Trophoblast cell (in vitro differentiated cells and primary cell): Measurements from ENCODE around the gene CACNB3.

Source experiments
- DNase-seq, 2 donors: peaks; one replicate each; pipeline ENCODE4 v3.0.0-alpha.2; 2016
- H2AFZ ChIP-seq: 2 replicates; pipeline ENCODE4 v1.6.1; 2013; ENCODE audit warnings: low read length, moderate library complexity, mild to moderate bottlenecking; ENCODE audit not compliant: insufficient read depth, poor library complexity
- H2AK5ac ChIP-seq: 2 replicates; pipeline ENCODE4 v1.6.1; 2013; ENCODE audit warnings: mild to moderate bottlenecking, low read length
- H2BK120ac ChIP-seq: 2 replicates; pipeline ENCODE4 v1.6.1; 2013; ENCODE audit warnings: low read length, mild to moderate bottlenecking, moderate library complexity; ENCODE audit not compliant: insufficient read depth, poor library complexity
- H2BK12ac ChIP-seq: 2 replicates; pipeline ENCODE4 v1.6.1; 2013; ENCODE audit warnings: mild to moderate bottlenecking, low read length, moderate library complexity
- H2BK5ac ChIP-seq: 2 replicates; pipeline ENCODE4 v1.6.1; 2013; ENCODE audit warnings: low read length, low read depth, moderate library complexity, mild to moderate bottlenecking; ENCODE audit not compliant: poor library complexity
- H3K14ac ChIP-seq: 2 replicates; pipeline ENCODE4 v1.6.1; 2013; ENCODE audit warnings: mild to moderate bottlenecking, low read length
- H3K18ac ChIP-seq: 2 replicates; pipeline ENCODE4 v1.6.1; 2013; ENCODE audit warnings: mild to moderate bottlenecking, low read length
- H3K23ac ChIP-seq: 2 replicates; pipeline ENCODE4 v1.6.1; 2013; ENCODE audit warnings: low read length
- H3K27ac ChIP-seq: 2 replicates; pipeline ENCODE4 v1.5.1; 2013; ENCODE audit warnings: low read depth, mild to moderate bottlenecking, inconsistent platforms, low read length, moderate library complexity
- H3K27me3 ChIP-seq: 2 replicates; pipeline ENCODE4 v1.6.1; 2013; ENCODE audit warnings: inconsistent platforms, mild to moderate bottlenecking, low read length, moderate library complexity; ENCODE audit not compliant: insufficient read depth
- H3K36me3 ChIP-seq, 2 experiments: 1 replicate in 1 of 2; 2 replicates in 1 of 2; pipeline ENCODE4 v1.6.1; 2013; ENCODE audit warnings: low read length in 2 of 2, mild to moderate bottlenecking in 2 of 2, moderate library complexity in 1 of 2; ENCODE audit not compliant: insufficient read depth in 2 of 2, control insufficient read depth in 1 of 2
- H3K4ac ChIP-seq: 2 replicates; pipeline ENCODE4 v1.6.1; 2013; ENCODE audit warnings: low read depth, mild to moderate bottlenecking, low read length, moderate library complexity
- H3K4me1 ChIP-seq, 2 experiments: 1 replicate in 1 of 2; 2 replicates in 1 of 2; pipeline ENCODE4 v1.6.1; 2013; ENCODE audit warnings: low read length in 2 of 2, mild to moderate bottlenecking in 2 of 2, moderate library complexity in 1 of 2; ENCODE audit not compliant: insufficient read depth in 2 of 2, control insufficient read depth in 1 of 2
- H3K4me2 ChIP-seq: 2 replicates; pipeline ENCODE4 v1.6.1; 2013; ENCODE audit warnings: inconsistent platforms, mild to moderate bottlenecking, low read length, moderate library complexity
- H3K4me3 ChIP-seq: 2 replicates; pipeline ENCODE4 v1.5.1; 2013; ENCODE audit warnings: mild to moderate bottlenecking, low read depth, low read length, inconsistent platforms
- H3K79me1 ChIP-seq: one replicate; pipeline ENCODE4 v1.6.1; 2013; ENCODE audit warnings: low read length
- H3K79me2 ChIP-seq: 2 replicates; pipeline ENCODE4 v1.6.1; 2013; ENCODE audit warnings: low read length, mild to moderate bottlenecking; ENCODE audit not compliant: control insufficient read depth, insufficient read depth, poor library complexity
- H3K9ac ChIP-seq: 2 replicates; pipeline ENCODE4 v1.6.1; 2013; ENCODE audit warnings: mild to moderate bottlenecking, low read length
- H3K9me3 ChIP-seq: 2 replicates; pipeline ENCODE4 v1.6.1; 2013; ENCODE audit warnings: low read depth, mild to moderate bottlenecking, control low read depth, inconsistent platforms, low read length; ENCODE audit not compliant: insufficient read depth
- H4K12ac ChIP-seq: 2 replicates; pipeline ENCODE4 v1.6.1; 2013; ENCODE audit warnings: low read depth, mild to moderate bottlenecking, low read length, moderate library complexity
- H4K8ac ChIP-seq: 2 replicates; pipeline ENCODE4 v1.6.1; 2013; ENCODE audit warnings: low read depth, mild to moderate bottlenecking, low read length, moderate library complexity
- H4K91ac ChIP-seq: one replicate; pipeline ENCODE4 v1.6.1; 2013; ENCODE audit warnings: low read depth, mild to moderate bottlenecking, low read length, moderate library complexity
- WGBS: extraction: QIAGEN DNeasy Blood & Tissue Kit; methylation state at CpG from one replicate; pipeline ENCODE4 v1.1.7; 2013; ENCODE audit warnings: missing lambda C conversion rate; ENCODE audit not compliant: insufficient read length, insufficient coverage; ENCODE audit errors: extremely low coverage; 5-methylcytosine and 5-hydroxymethylcytosine counted together

Gene CACNB3

GRCh38 chr12:48823281-48823680 is 5.0 kb downstream of the CACNB3 start:
- Histone ChIP-seq H3K79me1 (peaks cover 7% of the 10 kb centered on the region), H3K18ac (no peak overlapping the region), H4K91ac (no peak overlapping the region), H3K9ac (no peak overlapping the region), H2AFZ (no peak overlapping the region), H3K4me2 (no peak overlapping the region), H3K23ac (no peak overlapping the region), H3K36me3 (peaks cover 43 to 51% of the 10 kb centered on the region in 2 experiments), H2BK120ac (no peak overlapping the region), H3K4ac (no peak overlapping the region), H2BK12ac (no peak overlapping the region), H4K8ac (no peak overlapping the region), H3K9me3 (peaks cover 2% of the 10 kb centered on the region), H3K79me2 (peaks cover 2% of the 10 kb centered on the region), H2AK5ac (no peak overlapping the region), H2BK5ac (no peak overlapping the region), H3K27ac (no peak overlapping the region), H3K14ac (no peak overlapping the region), H3K27me3 (no peaks in the 10 kb centered on the region), H3K4me3 (no peak overlapping the region), H3K4me1 (peaks cover 6 to 12% of the 10 kb centered on the region in 2 experiments), H4K12ac (no peak overlapping the region)
- no peak for DNase-seq
- no CpG with 5 or more reads among the region's 11 CpGs for WGBS

- no peak overlapping the region for H3K18ac ChIP-seq
- H2AK5ac ChIP-seq = no peak overlapping the region
- H4K12ac ChIP-seq = no peak overlapping the region
- peaks cover 2% of the 10 kb centered on the region for H3K9me3 ChIP-seq
- H4K8ac ChIP-seq = no peak overlapping the region
- no peaks in the 10 kb centered on the region for H3K27me3 ChIP-seq
- H3K4me3 ChIP-seq = no peak overlapping the region
- DNase-seq = no peak
- H3K9ac ChIP-seq = no peak overlapping the region
- no peak overlapping the region for H3K27ac ChIP-seq
- no peak overlapping the region for H2AFZ ChIP-seq
- no peak overlapping the region for H2BK12ac ChIP-seq
- no peaks in the 10 kb centered on the region for H3K79me1 ChIP-seq
- H3K4ac ChIP-seq = no peak overlapping the region
- no peak overlapping the region for H3K4me2 ChIP-seq
- 100% methylated on average over 1 of the region's 12 CpGs for WGBS
- H3K36me3 ChIP-seq = peaks cover 50 to 59% of the 10 kb centered on the region in 2 experiments
- no peak overlapping the region for H4K91ac ChIP-seq
- H2BK5ac ChIP-seq = no peak overlapping the region
- H3K14ac ChIP-seq = no peak overlapping the region
- peaks cover 4 to 8% of the 10 kb centered on the region in 2 experiments for H3K4me1 ChIP-seq
- H3K23ac ChIP-seq = no peak overlapping the region
- H2BK120ac ChIP-seq = no peak overlapping the region
- no peaks in the 10 kb centered on the region for H3K79me2 ChIP-seq
Measured at GRCh38 chr12:48824112-48824511, 5.8 kb downstream of the CACNB3 start.

- Histone ChIP-seq H3K27me3 (no peaks in the 10 kb centered on the region), H3K4me2 (no peak overlapping the region), H2AFZ (no peak overlapping the region), H2BK12ac (no peak overlapping the region), H3K14ac (no peak overlapping the region), H4K8ac (no peak overlapping the region), H3K79me1 (no peaks in the 10 kb centered on the region), H3K4me1 (peaks cover 0 to 4% of the 10 kb centered on the region in 2 experiments), H2BK5ac (no peak overlapping the region), H2BK120ac (no peak overlapping the region), H3K4ac (no peak overlapping the region), H3K4me3 (no peak overlapping the region), H3K23ac (no peak overlapping the region), H3K9ac (no peak overlapping the region), H3K27ac (no peak overlapping the region), H2AK5ac (no peak overlapping the region), H3K36me3 (peaks cover 58 to 67% of the 10 kb centered on the region in 2 experiments), H4K12ac (no peak overlapping the region), H3K9me3 (peaks cover 2% of the 10 kb centered on the region), H4K91ac (no peak overlapping the region), H3K79me2 (no peaks in the 10 kb centered on the region), H3K18ac (no peak overlapping the region)
- WGBS = no CpG with 5 or more reads among the region's 4 CpGs
- DNase-seq = no peak
Measured at GRCh38 chr12:48824905-48825304, 6.6 kb downstream of the CACNB3 start.

- Histone ChIP-seq H3K9ac (no peak overlapping the region), H2BK120ac (no peak overlapping the region), H3K79me2 (no peaks in the 10 kb centered on the region), H2BK5ac (no peak overlapping the region), H4K8ac (no peak overlapping the region), H2AFZ (no peak overlapping the region), H3K18ac (no peak overlapping the region), H3K14ac (no peak overlapping the region), H3K4me2 (no peak overlapping the region), H4K91ac (no peak overlapping the region), H3K9me3 (no peaks in the 10 kb centered on the region), H3K4ac (no peak overlapping the region), H4K12ac (no peak overlapping the region), H3K36me3 (peaks cover 71 to 81% of the 10 kb centered on the region in 2 experiments), H2BK12ac (no peak overlapping the region), H3K27me3 (no peaks in the 10 kb centered on the region), H3K27ac (no peak overlapping the region), H3K4me3 (no peak overlapping the region), H3K4me1 (no peaks in the 10 kb centered on the region), H2AK5ac (no peak overlapping the region), H3K79me1 (no peaks in the 10 kb centered on the region), H3K23ac (no peak overlapping the region)
- no peak for DNase-seq
- WGBS = no CpG with 5 or more reads among the region's 15 CpGs
Measured at GRCh38 chr12:48826209-48826855, 8.0 kb downstream of the CACNB3 start.
